Measurements from ENCODE around the gene TPSD1.

DNA sequence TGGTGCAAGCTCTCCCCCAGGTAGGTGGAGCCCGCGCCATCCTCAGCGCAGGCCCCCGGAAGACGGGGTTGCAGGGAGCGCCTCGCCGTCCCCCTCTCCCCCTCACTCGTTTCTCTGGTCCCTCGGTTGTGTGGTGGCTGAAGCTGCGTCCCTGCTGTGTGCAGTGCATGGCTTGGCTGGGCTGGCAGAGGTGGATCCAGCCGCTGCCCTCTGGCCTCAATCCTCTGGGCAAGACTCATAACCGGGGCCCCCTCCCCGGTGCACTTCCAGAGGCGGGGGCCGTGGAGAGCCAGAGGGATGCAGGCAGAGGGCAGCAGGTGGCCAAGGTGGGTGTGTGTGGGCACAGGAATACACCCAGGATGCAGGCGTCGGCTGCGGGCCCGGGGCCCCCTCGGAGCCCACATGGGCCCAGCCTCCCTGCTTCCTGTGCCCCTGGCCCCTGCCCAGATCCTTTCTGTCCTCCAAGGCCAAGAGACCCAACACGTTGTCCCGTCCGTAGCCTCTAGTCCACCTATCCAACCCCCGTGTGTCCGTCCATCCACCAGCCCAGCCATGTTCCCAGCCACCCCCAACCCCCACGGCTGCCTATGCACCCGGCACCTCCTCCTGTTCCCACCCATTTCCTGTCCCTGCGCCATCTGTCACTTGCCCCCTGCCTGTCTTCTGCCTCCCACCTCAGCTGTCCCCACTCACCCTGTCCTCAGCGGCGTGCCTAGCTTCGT, 40.1 kb upstream of the TPSD1 start:
- no peak for TF ChIP-seq POLR2A (IDR thresholded peaks at IDR 0.05; ENCODE audit: low read length)
- TF ChIP-seq SMC3 (IDR thresholded peaks at IDR 0.05): no peak
- TF ChIP-seq CTCF (IDR thresholded peaks at IDR 0.05): no peak

Measured in A549 (cell line).